Mesodermal cell (in vitro differentiated cells): ENCODE measurements around the gene BTD. TPM values are rescaled to one million over a fixed set of nuclear protein-coding genes. Genes with fewer than 3 reads are reported as not detected.
A peak's percentile ranks its signal among the peaks of the same experiment; 100 is the strongest.

Source experiments
- H3K27ac ChIP-seq: 2 replicates; pipeline ENCODE4 v1.7.0; 2013; ENCODE audit warnings: mild to moderate bottlenecking, low read depth, low read length, moderate library complexity; ENCODE audit not compliant: severe bottlenecking
- H3K36me3 ChIP-seq: 2 replicates; pipeline ENCODE4 v1.7.1; 2013; ENCODE audit warnings: mild to moderate bottlenecking, low read length, moderate library complexity; ENCODE audit not compliant: control insufficient read depth, insufficient read depth
- H3K4me1 ChIP-seq: one replicate; pipeline ENCODE4 v1.7.1; 2013; ENCODE audit warnings: mild to moderate bottlenecking, low read length; ENCODE audit not compliant: insufficient read depth, control insufficient read depth, poor library complexity, severe bottlenecking
- H3K4me3 ChIP-seq: 2 replicates; pipeline ENCODE4 v1.7.0; 2013; ENCODE audit warnings: low read length, control low read depth, mild to moderate bottlenecking; ENCODE audit not compliant: insufficient read depth, poor library complexity, severe bottlenecking; ENCODE audit errors: extremely low read depth
- H3K9me3 ChIP-seq: 2 replicates; pipeline ENCODE4 v1.7.1; 2013; ENCODE audit warnings: mild to moderate bottlenecking, low read length, moderate library complexity; ENCODE audit not compliant: control insufficient read depth
- WGBS, 2 experiments: methylation state at CpG; one replicate each; pipeline ENCODE4 v1.1.5; 2013; ENCODE audit warnings: missing lambda C conversion rate in 2 of 2; ENCODE audit not compliant: insufficient coverage in 2 of 2; 5-methylcytosine and 5-hydroxymethylcytosine counted together
- polyA plus RNA-seq, 2 experiments: library from polyadenylated mRNA; stranded (reverse); fragments of 50-300 nt; gene quantifications; one replicate each; pipeline ENCODE4 v1.2.3, GENCODE V29; 2013

The BTD gene
- 25.0 TPM for polyA plus RNA-seq (2013, experiment 1 of 2)
- 20.0 TPM for polyA plus RNA-seq (2013, experiment 2 of 2)

GRCh38 chr3:15601399-15602145 is at the start of gene BTD, which contains the start of gene HACL1:
TSS of gene BTD (plus strand) at chr3:15601745. CDS start at chr3:15635440, 33,695 bp downstream.
TSS of gene HACL1 (minus strand) at chr3:15601569. CDS start at chr3:15601463, 106 bp downstream.
- H3K36me3 ChIP-seq, result peaks cover 33% of the 10 kb centered on the region
- H3K4me1 ChIP-seq, result peaks cover 5% of the 10 kb centered on the region
- no peaks in the 10 kb centered on the region for H3K9me3 ChIP-seq
- peak within 1 kb of the TSS; percentile 90 for H3K27ac ChIP-seq
- 0% methylated on average over 52 to 56 of the region's 61 CpGs for WGBS, 2 experiments
- H3K4me3 ChIP-seq, result peak within 1 kb of the TSS; percentile 91

- Histone ChIP-seq H3K27ac (no peak overlapping the region), H3K4me3 (no peak overlapping the region), H3K36me3 (no peaks in the 10 kb centered on the region), H3K9me3 (no peaks in the 10 kb centered on the region), H3K4me1 (no peaks in the 10 kb centered on the region)
- WGBS, 2 experiments, result 75 to 100% methylated on average over 1 of the region's 1 CpG
Observed at GRCh38 chr3:15551902-15552301, 49.6 kb upstream of the BTD start.

GRCh38 chr3:15553749-15554148 is 47.8 kb upstream of the BTD start:
- Histone ChIP-seq H3K27ac (no peak overlapping the region), H3K4me3 (no peak overlapping the region), H3K9me3 (no peaks in the 10 kb centered on the region), H3K4me1 (no peaks in the 10 kb centered on the region), H3K36me3 (no peaks in the 10 kb centered on the region)
- WGBS, 2 experiments, result 92 to 93% methylated on average over 3 of the region's 3 CpGs

- peaks cover 5% of the 10 kb centered on the region for H3K36me3 ChIP-seq
- 100% methylated on average over 1 of the region's 2 CpGs; no CpG with 5 or more reads in 1 of the 2 experiments for WGBS, 2 experiments
- H3K27ac ChIP-seq, result no peak overlapping the region
- no peaks in the 10 kb centered on the region for H3K9me3 ChIP-seq
- no peak overlapping the region for H3K4me3 ChIP-seq
- no peaks in the 10 kb centered on the region for H3K4me1 ChIP-seq
Observed at GRCh38 chr3:15556512-15556911, 45.0 kb upstream of the BTD start.

GRCh38 chr3:15557511-15557946 is 44.0 kb upstream of the BTD start:
- no peak overlapping the region for H3K27ac ChIP-seq
- WGBS, 2 experiments, result 13 to 57% methylated on average over 1 to 2 of the region's 3 CpGs
- H3K36me3 ChIP-seq, result peaks cover 6% of the 10 kb centered on the region

GRCh38 chr3:15558581-15558980 is 43.0 kb upstream of the BTD start:
- H3K4me1 ChIP-seq, result no peaks in the 10 kb centered on the region
- no peaks in the 10 kb centered on the region for H3K9me3 ChIP-seq
- WGBS, 2 experiments, result 90 to 94% methylated on average over 6 of the region's 9 CpGs
- no peak overlapping the region for H3K4me3 ChIP-seq
- no peak overlapping the region for H3K27ac ChIP-seq
- peaks cover 17% of the 10 kb centered on the region for H3K36me3 ChIP-seq

More at GRCh38 chr3:15557511-15557946, 44.0 kb upstream of the BTD start:
- Histone ChIP-seq H3K9me3 (no peaks in the 10 kb centered on the region), H3K4me1 (no peaks in the 10 kb centered on the region), H3K4me3 (no peak overlapping the region)

- WGBS, 2 experiments, result 99 to 100% methylated on average over 3 to 5 of the region's 5 CpGs
- H3K4me3 ChIP-seq, result no peak overlapping the region
- H3K9me3 ChIP-seq, result no peaks in the 10 kb centered on the region
- H3K27ac ChIP-seq, result no peak overlapping the region
- peaks cover 43% of the 10 kb centered on the region for H3K36me3 ChIP-seq
- H3K4me1 ChIP-seq, result no peaks in the 10 kb centered on the region
Observed at GRCh38 chr3:15562560-15562959, 39.0 kb upstream of the BTD start.

- peaks cover 48% of the 10 kb centered on the region for H3K36me3 ChIP-seq
Observed at GRCh38 chr3:15563190-15563589, 38.4 kb upstream of the BTD start.

GRCh38 chr3:15572138-15572537 is 29.4 kb upstream of the BTD start:
- no peaks in the 10 kb centered on the region for H3K4me1 ChIP-seq
- H3K36me3 ChIP-seq, result peaks cover 54% of the 10 kb centered on the region
- H3K27ac ChIP-seq, result no peak overlapping the region
- no peak overlapping the region for H3K4me3 ChIP-seq
- no CpG with 5 or more reads among the region's 4 CpGs for WGBS, 2 experiments
- H3K9me3 ChIP-seq, result no peaks in the 10 kb centered on the region

More at GRCh38 chr3:15563190-15563589, 38.4 kb upstream of the BTD start:
- Histone ChIP-seq H3K27ac (no peak overlapping the region), H3K9me3 (no peaks in the 10 kb centered on the region), H3K4me1 (no peaks in the 10 kb centered on the region), H3K4me3 (no peak overlapping the region)
- no CpG with 5 or more reads among the region's 1 CpG for WGBS, 2 experiments

- WGBS, 2 experiments, result 90 to 100% methylated on average over 1 to 3 of the region's 5 CpGs
- Histone ChIP-seq H3K27ac (no peak overlapping the region), H3K4me3 (no peak overlapping the region), H3K9me3 (no peaks in the 10 kb centered on the region), H3K4me1 (no peaks in the 10 kb centered on the region), H3K36me3 (peaks cover 37% of the 10 kb centered on the region)
Observed at GRCh38 chr3:15575446-15575845, 26.1 kb upstream of the BTD start.

GRCh38 chr3:15576475-15576874 is 25.1 kb upstream of the BTD start:
- WGBS, 2 experiments, result 100% methylated on average over 1 to 2 of the region's 3 CpGs
- no peaks in the 10 kb centered on the region for H3K9me3 ChIP-seq
- H3K4me1 ChIP-seq, result no peaks in the 10 kb centered on the region
- no peak overlapping the region for H3K4me3 ChIP-seq
- no peak overlapping the region for H3K27ac ChIP-seq
- H3K36me3 ChIP-seq, result peaks cover 36% of the 10 kb centered on the region
